Fibroblast of lung (primary cell): Measurements from ENCODE around the gene WASF3. TPM values are rescaled to one million over a fixed set of nuclear protein-coding genes. Genes with fewer than 3 reads are reported as not detected.

ENCODE experiments used
- DNase-seq, 2 donors: peaks; one replicate each; pipeline versions ENCODE4 v3.0.0 to v3.0.0-alpha.2; 2010; ENCODE audit warnings: low read depth in 2 of 2
- H2AFZ ChIP-seq: 2 replicates; pipeline ENCODE4 v1.5.1; 2012; ENCODE audit warnings: low read length, control low read depth, inconsistent platforms
- H3K27ac ChIP-seq: 2 replicates; pipeline ENCODE4 v1.5.1; 2011; ENCODE audit warnings: low read length, control low read depth; ENCODE audit not compliant: insufficient read depth
- H3K27me3 ChIP-seq: 2 replicates; pipeline ENCODE4 v1.5.1; 2011; ENCODE audit warnings: mild to moderate bottlenecking, low read length; ENCODE audit not compliant: control insufficient read depth, insufficient read depth
- H3K36me3 ChIP-seq: 2 replicates; pipeline ENCODE4 v1.5.1; 2011; ENCODE audit warnings: low read length; ENCODE audit not compliant: control insufficient read depth, insufficient read depth
- H3K4me1 ChIP-seq: 2 replicates; pipeline ENCODE4 v1.5.1; 2011; ENCODE audit warnings: low read length; ENCODE audit not compliant: control insufficient read depth, insufficient read depth; ENCODE audit errors: extremely low read depth
- H3K4me2 ChIP-seq: 2 replicates; pipeline ENCODE4 v1.5.1; 2011; ENCODE audit warnings: low read length, control low read depth; ENCODE audit not compliant: insufficient read depth; ENCODE audit errors: extremely low read depth
- H3K4me3 ChIP-seq, 4 experiments: fragments of 200-600 bp in 1 of 4; sonication (generic) in 1 of 4; replicated peaks in 1 of 4; 2 replicates each; pipeline ENCODE4 v1.5.1; 2011 to 2016; ENCODE audit warnings: low read length in 4 of 4, low read depth in 3 of 4, mild to moderate bottlenecking in 3 of 4, control low read depth in 2 of 4, inconsistent platforms in 1 of 4, mixed read lengths in 1 of 4; ENCODE audit not compliant: insufficient read depth in 1 of 4; ENCODE audit errors: control extremely low read depth in 1 of 4
- H3K79me2 ChIP-seq: 2 replicates; pipeline ENCODE4 v1.5.1; 2012; ENCODE audit warnings: mild to moderate bottlenecking, low read length, inconsistent platforms; ENCODE audit not compliant: control insufficient read depth, insufficient read depth
- H3K9ac ChIP-seq: 2 replicates; pipeline ENCODE4 v1.5.1; 2011; ENCODE audit warnings: mild to moderate bottlenecking, low read length, control low read depth; ENCODE audit not compliant: insufficient read depth
- H3K9me3 ChIP-seq: 2 replicates; pipeline ENCODE4 v1.5.1; 2012; ENCODE audit warnings: low read depth, low read length; ENCODE audit not compliant: control insufficient read depth, insufficient read depth
- H4K20me1 ChIP-seq: 2 replicates; pipeline ENCODE4 v1.5.1; 2011; ENCODE audit warnings: low read length; ENCODE audit not compliant: control insufficient read depth, insufficient read depth; ENCODE audit errors: extremely low read depth
- CTCF ChIP-seq, 2 donors: IDR thresholded peaks in 1 of 2; conservative IDR thresholded peaks in 1 of 2; 1 replicate in 1 of 2; 2 replicates in 1 of 2; pipeline ENCODE4 v1.5.1; 2011 to 2012; ENCODE audit warnings: low read length in 2 of 2, control low read depth in 1 of 2, inconsistent platforms in 1 of 2, low read depth in 1 of 2, mild to moderate bottlenecking in 1 of 2
- EZH2 ChIP-seq: IDR thresholded peaks from 2 replicates; pipeline ENCODE4 v1.5.1; 2012; ENCODE audit warnings: low read length, control low read depth, mild to moderate bottlenecking; ENCODE audit errors: missing control alignments
- polyA plus RNA-seq, 2 donors: library from polyadenylated mRNA; depleted of rRNA in 1 of 2; stranded (reverse) in 1 of 2; unstranded in 1 of 2; fragments of >200 nt; gene quantifications; 2 replicates each; pipeline ENCODE4 v1.2.1, GENCODE V29; 2011 to 2012; ENCODE audit warnings: missing spikeins in 1 of 2
- total RNA-seq: library from RNA; depleted of rRNA; stranded (reverse); fragments of >200 nt; gene quantifications from 2 replicates; pipeline ENCODE4 v1.2.1, GENCODE V29; 2014

WASF3 gene
- total and polyA plus RNA-seq, 2 donors (not counting 1 experiment from before 2014, with no cell fraction given): 18.2 to 19.5 TPM

- Histone ChIP-seq H3K4me1 (no peaks in the 10 kb centered on the region), H3K36me3 (no peaks in the 10 kb centered on the region), H3K9me3 (no peaks in the 10 kb centered on the region), H3K4me2 (no peak overlapping the region), H3K4me3 (no peak overlapping the region), H3K79me2 (no peaks in the 10 kb centered on the region), H3K9ac (no peak overlapping the region), H3K27ac (no peak overlapping the region), H4K20me1 (no peaks in the 10 kb centered on the region), H2AFZ (no peak overlapping the region), H3K27me3 (no peaks in the 10 kb centered on the region)
- no peak for TF ChIP-seq CTCF (conservative IDR thresholded peaks at IDR 0.05 in 1 of 2, IDR thresholded peaks at IDR 0.05 in 1 of 2; ENCODE audit: low read depth in 1 of 2, low read length in 2 of 2)
- TF ChIP-seq EZH2: no peak
- DNase-seq: no peak
These were observed 169.2 kb downstream of the WASF3 start for GRCh38 chr13:26726684-26727083.

- no peaks in the 10 kb centered on the region for H3K27me3 ChIP-seq
- H3K9ac ChIP-seq: no peak overlapping the region
- no peaks in the 10 kb centered on the region for H3K9me3 ChIP-seq
- H3K79me2 ChIP-seq: no peaks in the 10 kb centered on the region
- H3K4me2 ChIP-seq: no peak overlapping the region
- DNase-seq: no peak
- no peak overlapping the region for H3K27ac ChIP-seq
- H3K36me3 ChIP-seq: no peaks in the 10 kb centered on the region
- no peaks in the 10 kb centered on the region for H4K20me1 ChIP-seq
- no peak overlapping the region for H2AFZ ChIP-seq
- H3K4me1 ChIP-seq: no peaks in the 10 kb centered on the region
- no peak for TF ChIP-seq CTCF (conservative IDR thresholded peaks at IDR 0.05 in 1 of 2, IDR thresholded peaks at IDR 0.05 in 1 of 2; ENCODE audit: low read depth in 1 of 2, low read length in 2 of 2)
- no peak for TF ChIP-seq EZH2
- no peak overlapping the region for H3K4me3 ChIP-seq
These were observed 169.6 kb downstream of the WASF3 start for GRCh38 chr13:26727122-26727521.

DNA sequence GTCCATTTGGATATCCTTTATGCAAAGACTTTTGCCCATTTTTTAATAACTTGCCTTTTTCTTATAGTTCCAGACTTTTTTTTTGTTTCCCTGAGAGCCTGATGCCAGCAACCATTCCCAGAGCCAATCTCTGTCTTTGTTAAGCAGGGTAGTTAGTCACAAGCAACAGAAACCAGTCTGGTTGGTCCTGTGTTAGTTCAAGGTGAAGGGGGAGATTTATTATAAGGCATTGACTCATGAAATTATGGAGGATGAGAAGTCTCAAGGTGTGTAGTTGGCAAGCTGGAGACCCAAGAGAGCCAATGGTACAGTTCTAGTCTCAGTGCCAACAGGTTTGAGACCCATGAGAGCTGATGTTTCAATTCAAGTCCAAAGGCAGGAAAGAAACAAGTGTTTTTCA is 170.2 kb downstream of the WASF3 start:
- Histone ChIP-seq H3K27me3 (no peaks in the 10 kb centered on the region), H3K4me1 (no peaks in the 10 kb centered on the region)
- no peak for TF ChIP-seq CTCF (conservative IDR thresholded peaks at IDR 0.05 in 1 of 2, IDR thresholded peaks at IDR 0.05 in 1 of 2; ENCODE audit: low read depth in 1 of 2, low read length in 2 of 2)
- TF ChIP-seq EZH2: no peak

More for the DNA sequence above, 170.2 kb downstream of the WASF3 start:
- Histone ChIP-seq H3K9me3 (no peaks in the 10 kb centered on the region), H3K36me3 (no peaks in the 10 kb centered on the region), H3K79me2 (no peaks in the 10 kb centered on the region), H3K4me2 (no peak overlapping the region), H3K4me3 (no peak overlapping the region), H4K20me1 (no peaks in the 10 kb centered on the region), H2AFZ (no peak overlapping the region), H3K9ac (no peak overlapping the region), H3K27ac (no peak overlapping the region)
- no peak for DNase-seq
